GM12872 (cell line): Measurements from ENCODE around the gene TNRC6B.

Experiments used
- CTCF ChIP-seq: IDR thresholded peaks from 3 replicates; pipeline ENCODE4 v1.5.1; 2011; ENCODE audit warnings: low read depth, mild to moderate bottlenecking, low read length, moderate library complexity; ENCODE audit not compliant: insufficient read depth

Gene TNRC6B

GRCh38 chr22:40179526-40179925 lies 1.8 kb downstream of the TNRC6B start:
- TF ChIP-seq CTCF, result no peak

GRCh38 chr22:40180403-40180802 lies 2.7 kb downstream of the TNRC6B start:
- TF ChIP-seq CTCF, result no peak

- TF ChIP-seq CTCF, result no peak
Measured at GRCh38 chr22:40181323-40181722, 3.6 kb downstream of the TNRC6B start.

GRCh38 chr22:40182231-40182835 lies 4.6 kb downstream of the TNRC6B start:
- TF ChIP-seq CTCF, result no peak

GRCh38 chr22:40183029-40183581 lies 5.4 kb downstream of the TNRC6B start:
- TF ChIP-seq CTCF, result no peak

- no peak for TF ChIP-seq CTCF
Measured at GRCh38 chr22:40187389-40187788, 9.7 kb downstream of the TNRC6B start.

GRCh38 chr22:40189997-40190396 lies 12.3 kb downstream of the TNRC6B start:
- no peak for TF ChIP-seq CTCF
